Mucosa of descending colon (tissue), 3 donors: ENCODE results near the gene DEDD. TPM values are rescaled to one million over a fixed set of nuclear protein-coding genes. Genes with fewer than 3 reads are reported as not detected.

ENCODE experiments used
- ATAC-seq: fragments of 200-7000 bp; cut with Tn5 transposase; one replicate; pipeline ENCODE4 v1.9.1; 2020; ENCODE audit warnings: mild to moderate bottlenecking, moderate library complexity
- DNase-seq, 3 donors: peaks; one replicate each; pipeline ENCODE4 v3.0.0-alpha.2; 2020
- H3K36me3 ChIP-seq: fragments of 200-600 bp; one replicate; pipeline ENCODE4 v1.8.0; 2021; ENCODE audit warnings: low read depth, mild to moderate bottlenecking
- H3K4me1 ChIP-seq: fragments of 200-600 bp; one replicate; pipeline ENCODE4 v1.8.0; 2021; ENCODE audit warnings: low read depth, mild to moderate bottlenecking
- H3K4me3 ChIP-seq: fragments of 200-600 bp; one replicate; pipeline ENCODE4 v1.8.0; 2021; ENCODE audit warnings: mild to moderate bottlenecking
- H3K9me3 ChIP-seq: fragments of 200-600 bp; one replicate; pipeline ENCODE4 v1.8.0; 2021; ENCODE audit warnings: mild to moderate bottlenecking
- intact Hi-C, 2 donors: fragments of 100-400 bp; cut with DNase I in 1 of 2; cut with micrococcal nuclease in 1 of 2; formaldehyde crosslinking; loops; one replicate each; pipeline versions ENCODE4 v1.11.0 to v1.11.1; 2022; cut with DNase I, micrococcal nuclease
- total RNA-seq, 3 donors: library from RNA; stranded (reverse); fragmentation: NEBNext Ultra II Directional in 2 of 3; extraction: Animal tissue kit (Norgen Biotek cat#: 25700) in 2 of 3; gene quantifications; one replicate each; pipeline versions ENCODE4 v1.2.1 to v1.2.4, GENCODE V29; 2021 to 2023
- TF ChIP-seq, protein P1 (sequence below): fragments of 200-600 bp; IDR thresholded peaks from one replicate; pipeline ENCODE4 v1.8.0; 2022; ENCODE audit warnings: antibody characterized with exemption, mild to moderate bottlenecking
- donor health status: DM: no; HTN: no; CAD: no; lungs with moderate emphysema.
- donor health status: DM: no; HTN: no; CAD: no.
- donor health status: DM: no; HTN: yes; CAD: no.

DEDD gene
- total RNA-seq, 3 donors from 2014 or later, result 33.3 to 43.0 (median 37.2) TPM

DNA sequence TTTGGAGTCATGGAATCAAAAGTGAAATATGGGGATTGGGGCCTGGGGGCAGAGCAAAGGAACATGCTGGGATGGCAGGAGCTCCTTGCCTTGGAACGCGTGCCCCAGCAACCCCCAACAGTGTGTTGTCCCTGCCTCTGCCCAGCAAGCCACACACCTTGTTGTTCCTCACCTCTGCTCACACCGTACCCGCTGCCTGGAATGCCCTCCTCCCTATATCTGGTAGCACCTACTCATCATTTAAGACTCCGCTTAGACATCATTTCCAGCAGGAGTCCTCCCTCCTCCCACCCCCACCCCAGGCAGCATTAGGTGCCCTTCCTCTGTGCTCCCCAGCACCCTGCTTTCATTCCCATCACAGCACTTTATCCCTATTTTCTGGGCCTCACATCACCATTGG is 50.9 kb downstream of the DEDD start:
- Histone ChIP-seq H3K4me3 (no peak overlapping the region), H3K9me3 (no peaks in the 10 kb centered on the region), H3K4me1 (peaks cover 14% of the 10 kb centered on the region), H3K36me3 (no peaks in the 10 kb centered on the region)
- intact Hi-C loops, result no loop called here
- TF ChIP-seq, protein P1, sequence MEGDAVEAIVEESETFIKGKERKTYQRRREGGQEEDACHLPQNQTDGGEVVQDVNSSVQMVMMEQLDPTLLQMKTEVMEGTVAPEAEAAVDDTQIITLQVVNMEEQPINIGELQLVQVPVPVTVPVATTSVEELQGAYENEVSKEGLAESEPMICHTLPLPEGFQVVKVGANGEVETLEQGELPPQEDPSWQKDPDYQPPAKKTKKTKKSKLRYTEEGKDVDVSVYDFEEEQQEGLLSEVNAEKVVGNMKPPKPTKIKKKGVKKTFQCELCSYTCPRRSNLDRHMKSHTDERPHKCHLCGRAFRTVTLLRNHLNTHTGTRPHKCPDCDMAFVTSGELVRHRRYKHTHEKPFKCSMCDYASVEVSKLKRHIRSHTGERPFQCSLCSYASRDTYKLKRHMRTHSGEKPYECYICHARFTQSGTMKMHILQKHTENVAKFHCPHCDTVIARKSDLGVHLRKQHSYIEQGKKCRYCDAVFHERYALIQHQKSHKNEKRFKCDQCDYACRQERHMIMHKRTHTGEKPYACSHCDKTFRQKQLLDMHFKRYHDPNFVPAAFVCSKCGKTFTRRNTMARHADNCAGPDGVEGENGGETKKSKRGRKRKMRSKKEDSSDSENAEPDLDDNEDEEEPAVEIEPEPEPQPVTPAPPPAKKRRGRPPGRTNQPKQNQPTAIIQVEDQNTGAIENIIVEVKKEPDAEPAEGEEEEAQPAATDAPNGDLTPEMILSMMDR, result no peak
- DNase-seq (no peak), ATAC-seq (no peak)

DNA sequence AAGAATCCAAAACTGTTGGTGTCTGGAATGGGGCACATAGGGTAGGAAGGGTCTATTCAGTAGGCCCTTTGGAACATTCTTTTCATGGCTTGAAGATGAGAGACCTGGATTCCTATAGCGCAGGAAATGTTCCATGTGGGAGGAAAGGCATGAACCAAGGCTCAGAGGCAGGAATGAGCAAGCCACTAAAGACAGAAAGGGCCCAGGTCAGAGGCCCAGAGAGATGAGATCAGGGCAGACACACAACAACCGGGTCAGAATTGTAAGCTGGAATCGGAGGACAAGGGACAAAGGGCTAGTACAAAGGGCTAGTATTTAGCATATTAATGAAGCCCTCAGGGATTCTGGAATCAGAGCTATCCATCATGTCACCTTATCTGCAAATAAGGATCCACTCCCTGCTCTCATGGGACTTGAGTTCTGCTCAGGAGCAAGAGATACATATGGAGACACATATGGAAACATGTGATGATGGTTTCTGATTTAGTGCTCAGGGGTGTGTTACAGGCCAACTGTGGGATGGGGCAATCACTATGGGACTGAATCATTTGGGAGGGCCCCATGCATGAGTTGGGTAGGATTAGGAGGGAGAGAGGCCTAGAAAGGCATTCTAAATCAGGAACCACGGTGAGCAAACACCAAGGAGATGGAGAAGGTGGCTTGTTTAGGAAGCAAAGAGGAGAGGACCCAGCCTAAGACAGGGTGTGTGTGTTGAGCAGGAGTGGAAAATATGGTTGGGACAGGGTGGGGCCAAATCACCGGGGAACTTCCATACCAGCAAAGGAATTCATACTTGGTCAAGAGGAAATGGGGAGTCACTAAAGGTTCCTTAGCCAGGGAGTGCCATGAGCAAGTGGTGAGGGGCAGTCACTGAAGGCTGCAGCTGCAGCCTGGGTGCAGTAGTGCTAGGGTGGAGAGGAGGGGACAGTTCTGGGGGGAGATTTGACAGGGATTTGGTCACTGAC is 51.7 kb downstream of the DEDD start:
- H3K4me1 ChIP-seq, result peaks cover 7% of the 10 kb centered on the region
- no peaks in the 10 kb centered on the region for H3K9me3 ChIP-seq
- TF ChIP-seq, protein P1, result no peak
- DNase-seq (no peak), ATAC-seq (no peak)
- H3K36me3 ChIP-seq, result no peaks in the 10 kb centered on the region
- H3K4me3 ChIP-seq, result no peak overlapping the region
- intact Hi-C loops, result no loop called here

DNA sequence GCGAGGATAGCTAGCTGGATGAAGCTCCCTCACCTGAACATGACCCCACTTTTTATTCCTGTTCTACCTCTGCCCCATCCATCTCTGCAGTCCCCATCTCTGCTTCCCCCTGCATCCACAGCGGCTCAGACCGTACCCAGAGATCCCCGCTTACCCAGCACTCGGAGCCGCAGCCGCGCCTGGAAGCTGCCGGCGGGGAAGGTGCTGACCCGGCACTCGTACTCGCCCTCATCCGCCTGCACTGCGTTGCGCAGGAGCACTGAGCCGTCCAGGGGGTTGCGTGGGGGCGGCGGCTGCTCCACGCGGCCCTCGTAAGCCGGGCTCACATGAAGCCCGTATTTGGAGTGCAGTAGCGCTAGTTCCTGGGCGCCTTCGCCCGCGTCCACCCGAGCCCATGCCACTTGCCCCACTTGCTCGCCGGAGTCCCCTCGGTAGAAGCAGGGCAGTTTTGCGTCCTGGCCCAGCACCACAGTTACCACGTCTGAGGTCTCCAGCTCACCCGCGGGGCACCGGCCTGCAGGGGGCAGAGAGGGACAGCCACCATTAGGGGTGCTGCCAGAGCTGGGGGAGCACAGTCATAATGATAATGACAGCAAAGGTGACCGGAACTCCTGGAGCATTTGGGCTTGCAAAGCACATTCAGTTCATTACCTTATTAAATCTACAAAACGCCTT is 52.9 kb downstream of the DEDD start:
- Histone ChIP-seq H3K4me1 (peaks cover 7% of the 10 kb centered on the region), H3K9me3 (no peaks in the 10 kb centered on the region), H3K4me3 (no peak overlapping the region), H3K36me3 (no peaks in the 10 kb centered on the region)
- TF ChIP-seq, protein P1, result no peak
- DNase-seq (no peak), ATAC-seq (no peak)
- intact Hi-C loops, result no loop called here

DNA sequence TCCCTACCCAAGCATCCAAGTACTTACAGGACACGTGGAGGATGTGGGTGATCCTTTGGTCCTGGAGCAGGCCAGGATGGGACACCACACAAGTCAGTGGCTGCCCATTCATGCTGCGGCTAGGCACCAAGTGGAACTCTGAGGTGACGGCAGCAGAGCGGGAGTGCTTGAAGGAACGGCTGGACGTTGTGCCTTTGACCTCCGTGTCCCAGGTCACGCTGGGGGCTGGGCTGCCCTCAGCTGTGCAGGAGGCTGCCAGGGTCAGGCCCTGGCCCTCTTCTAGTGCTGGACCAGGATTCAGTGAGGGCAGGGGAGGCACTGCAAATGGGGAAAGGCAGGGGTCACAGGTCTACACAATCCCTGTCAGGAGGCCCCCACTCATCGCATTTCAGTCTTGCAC is 55.0 kb downstream of the DEDD start:
- TF ChIP-seq, protein P1, result no peak
- no peaks in the 10 kb centered on the region for H3K4me1 ChIP-seq
- intact Hi-C loops, result no loop called here
- H3K36me3 ChIP-seq, result no peaks in the 10 kb centered on the region
- no peak for DNase-seq
- no peak overlapping the region for H3K4me3 ChIP-seq
- H3K9me3 ChIP-seq, result no peaks in the 10 kb centered on the region
- no peak for ATAC-seq

DNA sequence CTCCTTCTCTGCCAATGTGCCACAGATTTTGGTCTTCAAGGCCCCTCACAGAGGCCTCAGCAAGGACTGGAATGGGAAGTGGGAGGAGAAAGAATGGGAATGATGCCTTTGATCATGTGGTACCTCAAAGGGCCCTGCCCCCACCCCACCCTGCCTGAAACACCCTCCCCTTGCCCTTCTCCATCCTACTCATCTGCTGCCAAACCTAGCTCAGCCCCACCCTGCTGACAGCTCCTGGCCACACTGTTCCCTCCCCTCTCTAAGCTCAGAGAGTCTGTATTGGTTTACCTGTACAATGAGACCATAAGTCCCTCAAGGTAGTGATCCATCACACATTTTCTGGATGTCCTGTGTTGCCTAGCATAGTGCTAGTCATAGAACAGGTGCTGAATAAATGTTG is 56.1 kb downstream of the DEDD start:
- no peaks in the 10 kb centered on the region for H3K36me3 ChIP-seq
- H3K4me3 ChIP-seq, result no peak overlapping the region
- no peak for DNase-seq
- intact Hi-C loops, result no loop called here
- H3K9me3 ChIP-seq, result no peaks in the 10 kb centered on the region
- no peak for ATAC-seq
- TF ChIP-seq, protein P1, result no peak
- H3K4me1 ChIP-seq, result no peaks in the 10 kb centered on the region
